HG02571 (cell line): ENCODE measurements around the gene PCBP3.
"Not testable (repeated sequence)": the region's sequence is repeated elsewhere in the genome, so short reads cannot be mapped to it uniquely, and the experiment has no call there.

ENCODE experiments used
- ATAC-seq: cut with Tn5 transposase; IDR thresholded peaks from one replicate; pipeline ENCODE4 v1.9.1; 2021; ENCODE audit warnings: mild to moderate bottlenecking, moderate library complexity; ENCODE audit not compliant: unreplicated experiment

PCBP3 gene

GRCh38 chr21:45887788-45888187, 244.3 kb downstream of the PCBP3 start:
- no peak for ATAC-seq

- ATAC-seq = no peak
These were observed 245.0 kb downstream of the PCBP3 start for GRCh38 chr21:45888386-45889009.

GRCh38 chr21:45889256-45889655, 245.7 kb downstream of the PCBP3 start:
- ATAC-seq = no peak

DNA sequence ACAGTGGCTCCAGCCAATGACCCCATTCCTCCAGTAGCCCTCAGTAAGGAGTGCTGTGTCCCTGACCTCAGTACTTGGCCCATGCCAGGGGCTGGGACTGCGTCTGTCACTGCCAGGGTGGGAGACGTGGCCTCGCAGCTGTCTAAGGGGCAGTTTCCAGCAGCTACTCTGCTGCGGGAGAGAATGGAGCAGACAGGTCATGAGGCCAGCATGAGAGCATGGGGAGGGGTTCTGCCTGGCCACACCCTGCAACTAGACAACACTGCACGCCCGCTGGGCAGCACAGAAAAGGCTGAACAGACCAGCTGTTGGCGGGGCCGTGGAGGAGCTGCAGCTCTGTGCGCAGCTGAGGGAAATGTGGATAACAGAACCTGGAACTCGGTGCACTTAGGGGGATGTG, 246.4 kb downstream of the PCBP3 start:
- no peak for ATAC-seq

DNA sequence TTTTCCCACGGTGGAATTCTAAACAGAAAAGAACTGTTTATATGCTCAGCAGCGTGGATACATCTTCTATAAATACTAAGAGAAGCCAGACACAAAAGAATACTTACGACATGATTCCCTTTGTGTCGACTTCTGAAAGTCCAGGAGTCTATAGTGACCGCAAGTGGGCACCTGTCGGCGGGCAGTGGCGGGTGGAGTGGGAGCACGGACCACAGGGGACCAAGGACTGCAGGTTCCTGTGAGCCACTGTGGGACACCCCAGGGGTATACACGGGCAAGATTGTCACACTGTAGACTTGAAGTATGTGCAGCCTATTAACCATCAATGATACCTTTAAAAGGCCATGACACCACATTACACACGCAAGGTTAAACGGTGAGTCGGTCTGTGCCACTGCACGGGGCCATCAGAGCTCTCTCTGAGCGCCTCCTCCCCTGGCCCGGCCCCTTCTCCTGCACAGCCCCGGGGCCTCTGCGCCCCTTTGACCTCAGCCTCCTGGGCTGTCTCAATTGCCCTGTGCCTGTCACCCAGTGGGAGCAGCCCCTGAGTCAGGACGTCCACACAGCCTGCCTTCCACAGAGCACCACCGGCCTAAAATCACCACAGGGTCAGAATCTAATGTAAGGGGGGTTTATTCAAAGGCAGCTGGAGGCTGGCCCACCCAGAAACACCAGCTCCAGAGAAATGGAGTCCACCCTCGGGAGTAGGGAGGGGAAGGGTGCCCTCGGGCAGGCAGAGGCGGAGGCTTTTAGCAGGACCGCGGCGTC, 248.0 kb downstream of the PCBP3 start:
- ATAC-seq = no peak

DNA sequence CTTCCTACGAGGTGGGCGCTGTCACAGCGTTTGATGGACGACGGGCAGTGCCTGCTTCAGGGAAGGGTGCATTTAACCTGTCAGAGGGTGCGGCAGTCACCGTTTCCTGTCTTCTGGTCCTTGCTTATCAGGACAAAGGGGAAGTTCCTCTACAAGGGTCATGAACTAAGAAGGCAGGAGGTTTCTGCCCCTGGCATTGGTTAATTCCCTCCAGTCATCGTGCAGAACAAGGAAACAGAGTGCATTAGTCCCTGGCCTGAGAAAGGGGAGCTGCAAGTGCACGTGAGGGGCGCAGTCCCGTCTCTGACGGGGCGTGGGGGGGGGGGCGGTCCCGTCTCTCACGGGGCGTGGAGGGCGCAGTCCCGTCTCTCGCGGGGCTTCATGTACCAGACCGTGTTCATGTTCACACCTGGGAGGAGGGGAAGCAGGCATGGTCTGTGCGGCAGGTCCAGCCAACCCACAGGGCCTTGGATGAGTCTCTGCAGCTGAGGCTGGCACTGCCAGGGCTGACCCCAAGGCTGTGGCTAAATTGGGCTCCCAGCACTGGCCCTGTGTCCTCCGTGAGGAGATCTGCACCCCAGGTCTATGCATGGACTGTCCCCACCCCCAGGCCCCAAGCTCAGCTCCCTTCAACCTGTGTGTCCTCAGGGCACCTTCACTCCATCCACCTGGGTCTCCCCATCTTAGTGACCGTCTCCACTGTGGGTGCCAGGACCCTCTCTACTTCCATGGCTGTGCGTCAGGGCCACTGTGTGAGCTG, 248.8 kb downstream of the PCBP3 start:
- no peak for ATAC-seq

- ATAC-seq = no peak
These were observed 249.6 kb downstream of the PCBP3 start for GRCh38 chr21:45892916-45893739.

- no peak for ATAC-seq
These were observed 250.4 kb downstream of the PCBP3 start for GRCh38 chr21:45893740-45894449.

- ATAC-seq = no peak
These were observed 250.9 kb downstream of the PCBP3 start for GRCh38 chr21:45894450-45894825.

- ATAC-seq = no peak
These were observed 251.6 kb downstream of the PCBP3 start for GRCh38 chr21:45894906-45895777.

DNA sequence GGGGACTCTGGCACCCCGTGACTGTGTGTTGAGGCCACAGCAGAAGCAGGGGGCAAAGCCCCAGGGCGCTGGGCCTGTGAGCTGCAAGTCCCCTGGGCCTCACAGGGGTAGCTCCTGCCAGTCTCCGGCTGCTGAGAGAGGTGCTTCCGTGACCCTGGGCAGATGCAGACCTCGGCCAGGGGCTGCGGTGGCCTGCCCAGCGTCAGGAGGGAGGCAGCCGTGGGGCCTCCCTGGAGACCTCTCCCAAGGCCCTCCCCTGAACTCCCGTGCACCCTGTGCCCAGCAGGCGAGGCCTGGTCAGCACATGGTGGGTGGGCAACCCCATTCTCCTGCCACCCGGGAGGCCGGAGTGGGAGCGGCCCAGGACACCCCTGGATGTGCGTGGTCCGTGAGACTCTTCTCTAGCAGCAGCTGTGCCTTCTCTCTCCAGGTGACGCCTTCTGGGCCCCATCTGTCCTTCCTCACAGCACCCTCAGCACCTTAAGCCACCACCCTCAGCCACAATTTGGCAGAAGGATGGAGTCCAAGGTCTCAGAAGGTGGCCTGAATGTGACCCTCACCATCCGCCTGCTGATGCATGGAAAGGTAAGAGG, 252.3 kb downstream of the PCBP3 start:
- no peak for ATAC-seq

DNA sequence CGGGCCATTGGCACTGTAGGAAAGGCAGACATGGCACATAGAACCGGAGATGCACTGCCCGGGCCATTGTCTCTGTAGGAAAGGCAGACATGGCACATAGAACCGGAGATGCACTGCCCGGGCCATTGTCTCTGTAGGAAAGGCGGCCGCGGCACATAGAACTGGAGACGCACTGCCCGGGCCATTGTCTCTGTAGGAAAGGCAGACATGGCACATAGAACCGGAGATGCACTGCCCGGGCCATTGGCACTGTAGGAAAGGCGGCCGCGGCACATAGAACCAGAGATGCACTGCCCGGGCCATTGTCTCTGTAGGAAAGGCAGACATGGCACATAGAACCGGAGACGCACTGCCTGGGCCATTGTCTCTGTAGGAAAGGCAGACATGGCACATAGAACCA, 252.9 kb downstream of the PCBP3 start:
- ATAC-seq = not testable (repeated sequence)

- ATAC-seq = no peak
These were observed 253.9 kb downstream of the PCBP3 start for GRCh38 chr21:45897191-45898027.

DNA sequence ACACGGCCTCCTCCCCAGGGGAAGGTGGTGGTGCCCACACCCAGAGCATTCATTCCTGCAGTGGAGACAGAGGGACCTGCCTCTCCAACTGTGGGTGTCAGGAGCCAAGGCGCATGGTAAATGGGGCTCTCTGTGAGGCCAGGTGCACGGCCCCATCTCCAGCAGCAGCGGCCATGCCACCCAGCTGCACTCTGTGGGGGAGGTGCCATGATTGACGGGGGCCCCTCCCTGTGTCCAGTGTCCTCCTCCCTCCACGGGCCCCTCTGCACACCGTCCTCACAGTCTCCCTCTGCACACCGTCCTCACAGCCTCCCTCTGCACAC, 254.5 kb downstream of the PCBP3 start:
- no peak for ATAC-seq

DNA sequence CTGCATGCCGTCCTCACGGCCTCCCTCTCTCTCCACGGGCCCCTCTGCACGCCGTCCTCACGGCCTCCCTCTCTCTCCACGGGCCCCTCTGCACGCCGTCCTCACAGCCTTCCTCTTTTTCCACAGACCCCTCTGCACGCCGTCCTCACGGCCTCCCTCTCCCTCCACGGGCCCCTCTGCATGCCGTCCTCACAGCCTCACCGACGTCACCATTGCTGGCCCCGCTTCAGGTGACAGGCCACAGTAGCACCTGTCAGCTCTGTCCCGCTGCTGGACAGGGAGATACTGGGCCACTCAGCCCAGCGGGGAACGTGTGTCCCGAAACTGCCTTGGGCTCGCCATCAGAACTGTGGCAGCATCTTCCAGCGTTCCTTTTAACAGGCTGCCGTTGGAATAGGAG, 255.3 kb downstream of the PCBP3 start:
- ATAC-seq = no peak

GRCh38 chr21:45899317-45900033, 255.9 kb downstream of the PCBP3 start:
- ATAC-seq = no peak

GRCh38 chr21:45900034-45900868, 256.7 kb downstream of the PCBP3 start:
- ATAC-seq = no peak
